ENCODE measurements around the gene PRKN.

DNA sequence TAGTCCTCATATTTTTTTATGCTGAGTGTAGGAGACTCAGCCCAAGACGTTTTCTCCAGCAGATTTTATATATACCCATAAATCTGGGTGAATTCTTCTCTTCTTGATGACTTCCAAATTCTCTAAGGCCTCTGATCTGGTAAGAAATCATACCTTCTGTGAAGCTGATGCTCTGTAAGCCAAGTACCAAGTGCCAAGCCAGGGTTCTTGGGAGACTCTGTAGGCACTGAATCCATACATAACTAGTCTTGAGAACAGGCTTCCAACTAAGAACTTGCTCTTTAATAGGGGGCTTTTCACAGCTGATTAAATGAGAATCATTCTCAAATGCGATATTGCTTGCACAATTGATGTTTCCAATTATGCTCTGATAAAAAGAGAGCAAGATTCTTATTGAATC, 87.6 kb downstream of the PRKN start:
- TF ChIP-seq SALL2 (tag by site-specific recombination; IDR thresholded peaks at IDR 0.05; ENCODE audit: borderline replicate concordance) (no peak), CTCF (tag by site-specific recombination; IDR thresholded peaks at IDR 0.05) (no peak), WT1 (tag by site-specific recombination; IDR thresholded peaks at IDR 0.05) (no peak), ZNF549 (tag by site-specific recombination; IDR thresholded peaks at IDR 0.05) (no peak), ZNF146 (tag by site-specific recombination; IDR thresholded peaks at IDR 0.05) (no peak), PBX3 (CRISPR knock-in tag; IDR thresholded peaks at IDR 0.05) (no peak), ZNF843 (tag by site-specific recombination; IDR thresholded peaks at IDR 0.05) (no peak), KLF9 (tag by site-specific recombination; IDR thresholded peaks at IDR 0.05; ENCODE audit: low read depth) (no peak), ZNF121 (tag by site-specific recombination; IDR thresholded peaks at IDR 0.05) (no peak), REPIN1 (tag by site-specific recombination; IDR thresholded peaks at IDR 0.05; ENCODE audit: low read depth) (no peak), ZNF426 (tag by site-specific recombination; IDR thresholded peaks at IDR 0.05) (no peak), ZNF639 (tag by site-specific recombination; IDR thresholded peaks at IDR 0.05) (no peak), TRIM28 (IDR thresholded peaks at IDR 0.05; ENCODE audit: borderline replicate concordance, low read length) (no peak)
